Renal cortical epithelial cell (primary cell): ENCODE results near the gene NIFK. TPM values are rescaled to one million over a fixed set of nuclear protein-coding genes. Genes with fewer than 3 reads are reported as not detected.
A peak's percentile ranks its signal among the peaks of the same experiment; 100 is the strongest.
"Not testable (repeated sequence)": the region's sequence is repeated elsewhere in the genome, so short reads cannot be mapped to it uniquely, and the experiment has no call there.

Experiments
- DNase-seq: peaks from one replicate; pipeline ENCODE4 v3.0.0-alpha.2; 2011; ENCODE audit warnings: low read depth
- total RNA-seq: library from RNA; depleted of rRNA; stranded (reverse); fragments of >200 nt; gene quantifications from 2 replicates; pipeline ENCODE4 v1.2.3, GENCODE V29; 2014

The NIFK gene
- total RNA-seq, 1 donor from 2014 or later, result 104 TPM

DNA sequence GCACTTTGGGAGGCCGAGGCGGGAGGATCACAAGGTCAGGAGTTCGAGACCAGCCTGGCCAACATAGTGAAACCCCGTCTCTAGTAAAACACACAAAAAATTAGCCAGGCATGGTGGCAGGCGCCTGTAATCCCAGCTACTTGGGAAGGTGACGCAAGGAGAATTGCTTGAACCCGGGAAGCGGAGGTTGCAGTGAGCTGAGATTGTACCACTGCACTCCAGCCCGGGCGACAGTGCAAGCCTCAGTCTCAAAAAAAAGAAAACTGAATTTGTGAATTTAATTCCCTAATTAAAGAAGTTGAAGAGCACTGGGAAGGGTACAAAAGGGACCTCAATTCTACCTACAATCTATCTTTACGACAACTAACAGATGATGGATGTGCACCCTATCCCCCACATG, 2.1 kb downstream of the NIFK start:
- not testable (repeated sequence) for DNase-seq

- no peak for DNase-seq
These were observed 5.3 kb downstream of the NIFK start for GRCh38 chr2:121731366-121731765.

DNA sequence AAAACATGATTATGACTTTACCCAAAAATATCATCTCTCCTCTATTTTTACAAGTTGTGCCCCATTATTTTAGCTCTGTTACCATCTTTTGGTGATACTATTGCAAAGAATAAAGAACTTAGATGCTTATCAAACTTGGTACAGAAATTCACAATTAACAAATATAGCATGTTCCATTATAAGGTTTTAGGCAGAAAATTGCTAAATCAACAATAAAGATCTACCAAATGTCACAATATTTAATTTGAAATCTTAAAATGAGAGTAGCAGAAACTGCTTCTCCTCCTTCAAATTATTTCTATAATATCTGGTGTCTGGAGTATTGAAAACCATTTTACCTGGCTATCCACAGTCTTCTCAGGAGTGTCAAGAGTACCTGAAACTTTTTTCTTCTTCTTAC, 8.7 kb downstream of the NIFK start:
- DNase-seq, result no peak

DNA sequence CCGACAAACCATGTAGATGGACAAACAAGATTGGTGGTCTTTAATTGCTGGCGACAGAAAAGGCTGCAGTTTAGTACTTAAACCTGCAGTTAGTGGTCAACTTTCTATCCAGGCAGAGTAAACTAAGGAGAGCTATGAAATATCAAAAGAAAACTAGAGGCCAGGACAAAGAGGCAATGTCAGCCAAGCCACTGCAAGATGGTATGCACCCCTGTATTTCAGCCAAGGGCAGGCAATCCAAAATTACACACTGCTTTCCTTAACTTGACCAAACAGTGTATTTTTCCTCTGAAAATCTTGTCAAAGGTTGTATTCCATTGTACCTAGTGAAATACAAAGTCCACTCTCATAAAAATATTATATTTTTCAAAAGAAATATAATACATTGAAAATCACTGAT, 9.3 kb downstream of the NIFK start:
- DNase-seq, result no peak

DNA sequence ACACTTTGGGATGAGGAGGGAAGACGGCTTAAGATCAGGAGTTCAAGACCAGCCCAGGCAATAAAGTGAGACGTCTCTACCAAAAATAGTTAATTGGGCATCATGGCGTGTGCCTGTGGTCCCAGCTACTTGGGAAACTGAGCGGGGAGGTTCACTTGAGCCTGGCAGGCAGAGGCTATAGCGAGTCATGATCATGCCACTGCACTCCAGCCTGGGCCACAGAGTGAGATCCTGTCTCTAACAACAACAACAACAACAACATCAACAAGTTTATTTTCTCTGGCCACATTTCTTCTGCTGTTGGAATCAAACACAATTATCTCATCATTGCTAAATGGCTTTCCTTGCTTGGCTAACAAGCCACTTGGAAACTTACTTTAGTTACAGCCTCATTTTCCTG, 13.4 kb downstream of the NIFK start:
- no peak for DNase-seq

DNA sequence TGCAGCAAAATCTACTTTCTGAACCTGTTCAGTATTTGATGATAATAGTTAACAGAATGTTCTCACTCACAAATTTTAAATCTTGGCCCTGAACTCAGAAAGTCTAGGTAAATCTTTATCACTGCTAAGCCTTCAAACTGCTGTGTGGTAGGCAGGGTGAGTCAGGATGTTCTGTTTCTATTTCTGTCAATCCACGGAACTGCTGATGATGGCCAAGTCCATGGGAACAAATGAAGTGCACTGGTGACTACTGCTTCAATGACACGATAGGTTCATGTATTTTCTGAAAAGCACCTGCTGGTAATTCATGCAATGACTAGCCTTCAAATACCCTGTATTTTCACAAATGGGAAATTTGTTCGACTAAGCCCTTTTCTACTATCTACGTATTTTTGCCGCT, 14.2 kb downstream of the NIFK start:
- peak; percentile 75 for DNase-seq

- peak; percentile 74 for DNase-seq
These were observed 14.7 kb downstream of the NIFK start for GRCh38 chr2:121721926-121722325.

GRCh38 chr2:121717529-121717928, 19.1 kb downstream of the NIFK start:
- DNase-seq, result no peak

GRCh38 chr2:121716126-121716525, 20.5 kb downstream of the NIFK start:
- peak; percentile 42 for DNase-seq

- DNase-seq, result peak; percentile 47
These were observed 25.2 kb downstream of the NIFK start for GRCh38 chr2:121711481-121711880.

- DNase-seq, result peak; percentile 23
These were observed 26.1 kb downstream of the NIFK start for GRCh38 chr2:121710470-121711170.

- DNase-seq, result peak; percentile 81
These were observed 26.8 kb downstream of the NIFK start for GRCh38 chr2:121709776-121710469.

GRCh38 chr2:121707920-121708361, 28.7 kb downstream of the NIFK start:
- peak; percentile 94 for DNase-seq

DNA sequence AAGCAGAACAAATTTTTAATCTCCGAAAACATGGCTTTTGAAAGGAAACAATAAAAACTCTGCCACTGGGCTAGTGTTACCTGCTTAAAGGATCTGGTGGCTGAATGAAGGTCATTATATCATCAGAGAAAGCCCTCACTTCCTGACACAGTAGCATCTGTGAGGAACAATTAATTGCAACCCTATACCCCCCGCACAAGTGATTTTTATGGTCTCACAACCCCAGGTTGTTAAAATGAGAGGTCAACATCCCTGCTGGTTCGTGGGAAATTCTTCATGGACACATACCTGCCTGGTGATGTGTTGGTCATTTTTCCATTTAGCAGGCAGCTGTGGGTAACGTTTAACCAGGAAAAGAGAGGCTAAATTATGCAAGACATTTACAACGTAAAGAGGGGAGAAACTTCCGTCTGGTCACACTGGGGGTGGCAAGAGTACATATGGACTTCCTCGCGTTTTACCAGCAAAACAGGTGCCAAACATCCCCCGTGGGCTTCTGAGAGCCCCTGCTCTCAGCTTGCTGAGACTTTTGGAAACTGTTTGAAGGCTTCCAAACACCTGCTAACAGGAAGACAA, 29.2 kb downstream of the NIFK start:
- DNase-seq, result peak; percentile 99

DNA sequence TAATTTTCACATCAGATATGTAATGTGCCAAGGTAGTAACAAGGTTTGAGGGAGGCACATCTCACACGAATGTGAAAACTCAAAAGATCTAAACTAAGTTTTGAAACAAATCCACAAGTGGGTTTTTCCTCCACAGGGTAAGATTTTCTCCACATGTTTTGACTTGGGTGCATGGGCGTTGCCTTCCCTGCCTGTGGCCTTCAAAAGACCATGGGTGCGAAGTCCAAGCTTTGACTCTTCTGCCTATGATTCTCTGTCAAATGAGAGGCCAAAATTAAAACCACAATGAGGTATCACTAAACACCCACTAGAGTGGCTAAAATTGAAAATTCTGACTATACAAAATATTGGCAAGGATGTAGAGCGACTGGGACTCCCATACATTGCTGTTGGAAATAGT, 30.7 kb downstream of the NIFK start:
- no peak for DNase-seq

- no peak for DNase-seq
These were observed 31.3 kb downstream of the NIFK start for GRCh38 chr2:121705390-121705789.

DNA sequence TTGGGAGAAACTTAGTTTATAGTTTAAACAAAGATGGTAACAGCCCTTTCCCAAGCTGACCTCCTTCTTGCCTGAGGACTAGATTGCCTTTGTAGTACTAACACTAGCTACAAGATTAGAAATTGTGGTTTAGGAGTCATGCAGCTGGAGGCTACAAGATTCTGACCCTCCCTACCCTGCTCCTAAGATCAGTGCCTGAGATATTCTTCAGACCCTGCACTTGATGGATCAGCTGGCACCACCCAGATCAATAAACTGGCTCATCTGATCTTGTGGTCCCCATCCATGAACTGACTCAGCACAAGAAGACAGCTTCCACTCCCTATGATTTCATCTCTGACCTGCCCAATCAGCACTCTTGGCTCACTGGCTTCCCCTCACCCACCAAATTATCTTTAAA, 34.9 kb downstream of the NIFK start:
- peak; percentile 49 for DNase-seq

- DNase-seq, result peak; percentile 94
These were observed 37.0 kb downstream of the NIFK start for GRCh38 chr2:121699421-121700333.

DNA sequence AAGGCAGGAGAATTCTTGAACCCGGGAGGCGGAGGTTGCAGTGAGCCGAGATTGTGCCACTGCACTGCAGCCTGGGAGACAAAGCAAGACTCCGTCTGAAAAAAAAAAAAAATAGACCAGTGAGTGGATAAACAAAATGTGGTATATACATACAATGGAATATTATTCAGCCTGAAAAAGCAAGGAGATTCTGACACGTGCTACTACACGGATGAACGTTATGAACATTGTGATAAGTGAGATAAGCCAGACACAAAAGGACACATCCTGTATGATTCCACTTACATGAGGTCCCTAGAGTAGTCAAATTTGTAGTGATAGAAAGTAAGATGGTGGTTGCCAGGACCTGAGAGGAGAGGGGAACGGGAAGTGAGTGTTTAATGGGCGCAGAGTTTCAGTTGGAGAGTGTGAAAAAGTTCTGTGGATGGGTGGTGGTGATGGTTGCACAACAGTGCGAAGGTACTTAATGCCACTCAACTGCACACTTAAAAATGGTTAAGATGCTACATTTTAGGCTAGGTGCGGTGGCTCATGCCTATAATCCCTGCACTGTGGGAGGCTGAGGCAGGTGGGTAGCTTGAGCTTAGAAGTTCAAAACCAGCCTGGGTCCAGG, 38.3 kb downstream of the NIFK start:
- DNase-seq, result no peak

DNA sequence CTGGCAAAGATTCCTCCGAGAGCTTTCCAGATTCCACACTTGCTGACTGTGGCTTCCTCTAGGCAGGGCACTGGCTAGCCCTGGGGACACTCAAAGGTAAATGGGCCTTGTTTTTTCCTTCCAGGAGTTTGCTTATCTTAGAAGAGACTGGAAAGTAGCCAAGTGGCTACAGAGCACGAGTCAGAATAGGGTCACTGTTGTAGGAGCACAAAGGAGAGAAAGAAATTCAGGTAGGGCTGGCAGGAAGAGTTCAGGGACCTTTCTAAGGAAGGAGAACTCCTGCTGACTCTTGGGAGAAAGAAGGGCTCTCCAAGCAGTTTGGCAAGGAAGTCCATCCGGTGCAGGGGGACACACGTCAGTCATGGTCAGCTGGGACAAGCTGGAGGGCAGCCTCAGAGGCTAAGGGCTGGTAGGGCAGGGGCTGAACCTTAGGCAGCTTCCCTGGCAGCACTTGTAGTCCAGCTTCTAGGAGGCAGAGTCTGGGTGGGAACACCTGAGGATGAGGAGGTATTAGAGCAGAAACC, 39.5 kb downstream of the NIFK start:
- peak; percentile 76 for DNase-seq

DNA sequence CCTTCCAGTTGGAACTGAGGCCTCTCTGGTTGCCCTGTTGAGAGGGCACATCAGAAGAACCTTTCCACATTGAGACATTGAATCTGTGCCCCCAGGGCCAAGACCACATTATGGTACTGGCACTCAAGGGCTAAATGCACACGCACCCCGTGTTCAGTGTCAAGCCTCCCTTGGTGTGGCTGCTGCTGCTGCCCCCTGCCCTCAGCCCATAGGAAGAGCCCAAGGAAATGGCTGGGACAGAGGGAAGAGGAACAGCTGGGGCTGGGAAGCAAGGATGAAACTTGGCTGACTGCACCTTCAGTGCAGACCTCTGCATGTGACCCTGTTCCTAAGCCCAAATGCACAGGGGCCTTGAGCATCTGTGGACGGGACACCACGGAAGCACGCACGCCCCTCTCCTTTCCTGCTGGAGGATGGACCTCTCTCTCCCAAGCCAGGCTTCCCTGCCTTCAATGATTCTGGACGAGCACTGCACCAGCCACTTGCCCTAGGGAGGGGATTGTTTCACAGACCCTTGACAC, 40.2 kb downstream of the NIFK start:
- DNase-seq, result no peak
